Endothelial cell of umbilical vein (primary cell): ENCODE results near the gene PYCR2.

Experiments used
- CTCF ChIP-seq, 2 donors: IDR thresholded peaks; 1 replicate in 1 of 2; 2 replicates in 1 of 2; pipeline ENCODE4 v1.5.1; 2011; ENCODE audit warnings: low read length in 2 of 2, mild to moderate bottlenecking in 2 of 2, moderate library complexity in 2 of 2, control low read depth in 1 of 2, inconsistent platforms in 1 of 2, low read depth in 1 of 2; ENCODE audit not compliant: insufficient read depth in 1 of 2; ENCODE audit errors: extremely low read depth in 1 of 2
- EZH2 ChIP-seq: IDR thresholded peaks from 2 replicates; pipeline ENCODE4 v1.6.1; 2012; ENCODE audit warnings: borderline replicate concordance, low read depth, mild to moderate bottlenecking, moderate library complexity, low read length, inconsistent platforms; ENCODE audit not compliant: severe bottlenecking
- MYC ChIP-seq: IDR thresholded peaks from one replicate; pipeline ENCODE4 v1.6.1; 2011; ENCODE audit warnings: mild to moderate bottlenecking, low read depth, low read length
- POLR2A ChIP-seq: IDR thresholded peaks from 2 replicates; pipeline ENCODE4 v1.6.1; 2012; ENCODE audit warnings: low read depth, mild to moderate bottlenecking, control low read depth, low read length
- POLR2AphosphoS5 ChIP-seq: IDR thresholded peaks from 2 replicates; pipeline ENCODE4 v1.6.1; 2012; ENCODE audit warnings: low read depth, mild to moderate bottlenecking, control low read depth, low read length, moderate library complexity; ENCODE audit not compliant: insufficient read depth

GRCh38 chr1:225917101-225917500, 6.9 kb downstream of the PYCR2 start:
- TF ChIP-seq CTCF (IDR thresholded peaks at IDR 0.05; ENCODE audit: extremely low read depth in 1 of 2, insufficient read depth in 1 of 2, low read depth in 1 of 2, low read length in 2 of 2) (no peak), POLR2A (no peak), EZH2 (no peak), POLR2AphosphoS5 (no peak), MYC (no peak)
